Ascending aorta (tissue), 2 donors: ENCODE results near the gene CKAP5. TPM values are rescaled to one million over a fixed set of nuclear protein-coding genes. Genes with fewer than 3 reads are reported as not detected.

Experiments
- DNase-seq, 2 donors: peaks; one replicate each; pipeline ENCODE4 v3.0.0-alpha.2; 2019; ENCODE audit warnings: low spot score in 2 of 2
- H3K27ac ChIP-seq, 2 donors: fragments of 200-600 bp; sonication (generic); one replicate each; pipeline ENCODE4 v1.5.1; 2016 to 2017; ENCODE audit warnings: mild to moderate bottlenecking in 1 of 2
- H3K27me3 ChIP-seq: fragments of 200-600 bp; sonication (generic); one replicate; pipeline ENCODE4 v1.5.1; 2017
- H3K36me3 ChIP-seq, 2 donors: fragments of 200-600 bp; sonication (generic); one replicate each; pipeline ENCODE4 v1.5.1; 2016
- H3K4me1 ChIP-seq, 2 donors: fragments of 200-600 bp; sonication (generic); one replicate each; pipeline ENCODE4 v1.5.1; 2016 to 2017; ENCODE audit warnings: mild to moderate bottlenecking in 1 of 2
- H3K4me3 ChIP-seq, 2 donors: fragments of 200-600 bp; sonication (generic); one replicate each; pipeline ENCODE4 v1.5.1; 2016 to 2017; ENCODE audit warnings: mild to moderate bottlenecking in 1 of 2
- H3K9me3 ChIP-seq, 2 donors: fragments of 200-600 bp; sonication (generic); one replicate each; pipeline ENCODE4 v1.5.1; 2016
- CTCF ChIP-seq, 3 experiments: fragments of 200-600 bp in 2 of 3; fragments of 450-650 bp in 1 of 3; sonication (generic) in 2 of 3; IDR thresholded peaks; one replicate each; pipeline ENCODE4 v1.5.1; 2016 to 2019; ENCODE audit warnings: antibody characterized with exemption in 3 of 3, mild to moderate bottlenecking in 1 of 3, moderate library complexity in 1 of 3
- intact Hi-C: fragments of 100-400 bp; cut with DNase I; formaldehyde crosslinking; loops from one replicate; pipeline ENCODE4 v1.15.1; 2023
- total RNA-seq: library from RNA; depleted of rRNA; stranded (reverse); fragments of >200 nt; gene quantifications from one replicate; pipeline ENCODE4 v1.1.0, GENCODE V29; 2016

The CKAP5 gene
- 13.5 TPM for total RNA-seq

GRCh38 chr11:46845740-46846509 lies at the start of gene CKAP5:
Gene CKAP5, minus strand, starts transcription at chr11:46846280. Its CDS starts 25,049 bp downstream, at chr11:46821231.
- no peaks in the 10 kb centered on the region for H3K9me3 ChIP-seq
- peak; percentile 69 to 95 for DNase-seq
- H3K27ac ChIP-seq, result peak within 1 kb of the TSS; percentile 73 to 78
- H3K4me1 ChIP-seq, result peaks cover 0 to 14% of the 10 kb centered on the region in 2 donors
- no peak for TF ChIP-seq CTCF (IDR thresholded peaks at IDR 0.05)
- H3K36me3 ChIP-seq, result no peaks in the 10 kb centered on the region
- no peaks in the 10 kb centered on the region for H3K27me3 ChIP-seq
- intact Hi-C loops, result loop anchor here (1.0 kb wide), 1 partner anchor 20 kb away; no protein-coding TSS in a partner anchor
- peak within 1 kb of the TSS; percentile 95 to 100 for H3K4me3 ChIP-seq

- H3K9me3 ChIP-seq, result no peaks in the 10 kb centered on the region
- no peak for DNase-seq
- H3K27ac ChIP-seq, result no peak overlapping the region
- no peaks in the 10 kb centered on the region for H3K27me3 ChIP-seq
- intact Hi-C loops, result no loop called here
- peaks cover 0 to 2% of the 10 kb centered on the region in 2 donors for H3K4me1 ChIP-seq
- H3K4me3 ChIP-seq, result no peak overlapping the region
- TF ChIP-seq CTCF (IDR thresholded peaks at IDR 0.05), result no peak
- H3K36me3 ChIP-seq, result no peaks in the 10 kb centered on the region
These were observed 49.7 kb upstream of the CKAP5 start for GRCh38 chr11:46895821-46896220.

GRCh38 chr11:46894961-46895360 lies 48.9 kb upstream of the CKAP5 start:
- Histone ChIP-seq H3K4me3 (no peak overlapping the region), H3K9me3 (no peaks in the 10 kb centered on the region), H3K4me1 (peaks cover 0 to 2% of the 10 kb centered on the region in 2 donors), H3K36me3 (no peaks in the 10 kb centered on the region), H3K27ac (no peak overlapping the region), H3K27me3 (no peaks in the 10 kb centered on the region)
- no peak for DNase-seq
- TF ChIP-seq CTCF (IDR thresholded peaks at IDR 0.05), result no peak
- intact Hi-C loops, result no loop called here

GRCh38 chr11:46894506-46894905 lies 48.4 kb upstream of the CKAP5 start:
- Histone ChIP-seq H3K4me1 (peaks cover 0 to 2% of the 10 kb centered on the region in 2 donors), H3K9me3 (no peaks in the 10 kb centered on the region), H3K4me3 (no peak overlapping the region), H3K27ac (no peak overlapping the region), H3K36me3 (no peaks in the 10 kb centered on the region), H3K27me3 (no peaks in the 10 kb centered on the region)
- intact Hi-C loops, result no loop called here
- no peak for DNase-seq
- no peak for TF ChIP-seq CTCF (IDR thresholded peaks at IDR 0.05)

- Histone ChIP-seq H3K9me3 (no peaks in the 10 kb centered on the region), H3K4me1 (peaks cover 0 to 2% of the 10 kb centered on the region in 2 donors), H3K27ac (no peak overlapping the region), H3K27me3 (no peaks in the 10 kb centered on the region), H3K36me3 (no peaks in the 10 kb centered on the region), H3K4me3 (no peak overlapping the region)
- TF ChIP-seq CTCF (IDR thresholded peaks at IDR 0.05), result no peak
- intact Hi-C loops, result no loop called here
- DNase-seq, result no peak
These were observed 46.8 kb upstream of the CKAP5 start for GRCh38 chr11:46892838-46893237.
